RPMI8226 (cell line): ENCODE data around the gene SLC25A36.
"Not testable (repeated sequence)": the region's sequence is repeated elsewhere in the genome, so short reads cannot be mapped to it uniquely, and the experiment has no call there.

Experiments used
- DNase-seq: peaks from one replicate; pipeline ENCODE4 v3.0.0-alpha.2; 2015

The SLC25A36 gene

DNA sequence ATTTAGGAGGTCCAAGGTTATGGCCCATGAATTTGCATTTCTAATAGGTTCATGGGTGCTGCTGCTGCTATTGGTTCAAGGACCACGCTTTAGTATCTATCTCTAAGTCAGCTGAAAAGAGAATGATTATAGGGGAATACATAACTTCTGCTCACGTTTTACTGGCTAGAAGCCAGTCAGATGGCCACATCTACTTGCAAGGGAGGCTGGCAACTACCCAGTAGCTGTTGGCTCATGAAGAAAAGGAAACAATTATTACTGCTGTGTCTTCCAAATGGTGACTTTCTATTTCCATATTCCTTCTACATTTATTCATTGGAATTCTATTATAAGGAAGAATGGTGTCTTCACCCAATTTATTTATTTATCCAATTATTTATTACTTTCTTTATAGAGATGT is 54.2 kb downstream of the SLC25A36 start:
- DNase-seq: peak; percentile 36

DNA sequence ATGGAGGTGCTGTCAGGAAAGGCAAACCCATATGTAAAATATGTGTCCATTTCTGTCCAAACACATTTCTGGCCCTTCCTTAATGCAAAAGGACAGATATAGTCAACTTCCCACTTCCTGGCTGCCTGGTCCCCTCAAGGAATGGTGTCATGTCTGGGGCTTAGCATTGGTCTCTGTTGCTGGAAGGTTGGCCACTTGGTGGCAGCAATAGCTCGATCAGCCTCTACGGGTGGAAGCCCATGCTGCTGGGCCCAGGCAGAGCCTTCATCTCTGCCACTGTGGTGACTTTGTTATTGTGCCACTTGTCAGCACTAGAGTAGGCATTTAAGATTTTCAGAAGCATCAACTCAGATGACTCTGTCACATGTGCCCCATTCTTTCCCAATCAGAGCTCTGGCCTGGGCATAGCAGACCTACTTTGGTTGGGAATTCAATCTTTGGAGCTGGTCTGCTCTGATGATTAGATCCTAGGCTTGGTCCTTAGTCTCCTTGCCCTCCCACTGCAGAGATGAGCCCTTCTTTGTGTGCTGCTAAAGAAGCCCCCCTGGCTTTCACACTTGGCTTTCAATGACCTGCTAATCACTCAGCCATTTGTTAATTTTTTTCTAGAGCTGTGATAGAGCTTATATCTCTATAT is 58.5 kb downstream of the SLC25A36 start:
- DNase-seq: peak; percentile 65

DNA sequence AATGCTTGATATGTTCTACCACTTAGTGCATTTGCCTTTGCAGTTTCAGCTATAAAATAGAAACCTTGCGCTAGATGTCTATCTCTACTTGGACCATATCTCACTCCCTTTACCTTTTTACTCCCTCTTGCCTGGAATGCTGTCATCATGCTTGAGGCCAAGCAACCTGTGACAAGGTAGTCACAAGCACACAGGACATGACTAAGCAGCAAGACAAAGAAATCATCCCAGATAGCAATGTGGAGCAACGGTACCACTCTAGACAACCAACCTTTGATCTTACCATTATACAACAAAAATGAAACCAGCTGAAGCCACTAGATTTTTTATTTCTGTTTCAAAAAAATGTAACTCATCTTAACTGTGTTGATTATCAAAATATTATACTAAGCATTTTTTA is 59.0 kb downstream of the SLC25A36 start:
- no peak for DNase-seq

DNA sequence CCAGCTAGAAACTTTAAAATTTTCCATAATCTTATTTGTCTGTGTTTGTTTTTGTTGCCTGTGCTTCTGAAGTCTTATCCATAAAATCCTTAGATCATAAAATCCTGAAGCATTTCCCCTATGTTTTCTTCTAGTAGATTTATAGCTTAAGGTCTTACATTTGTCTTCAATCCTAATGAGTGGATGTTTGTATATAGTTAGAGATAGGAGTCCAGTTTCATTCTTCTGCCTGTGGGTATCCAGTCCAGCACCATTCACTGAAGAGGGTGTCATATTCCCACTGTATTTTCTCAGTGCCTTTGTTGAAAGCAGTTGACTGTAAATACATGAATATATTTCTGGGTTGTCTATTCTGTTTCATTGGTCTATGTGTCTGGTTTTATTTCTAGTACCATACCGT is 64.7 kb downstream of the SLC25A36 start:
- no peak for DNase-seq

DNA sequence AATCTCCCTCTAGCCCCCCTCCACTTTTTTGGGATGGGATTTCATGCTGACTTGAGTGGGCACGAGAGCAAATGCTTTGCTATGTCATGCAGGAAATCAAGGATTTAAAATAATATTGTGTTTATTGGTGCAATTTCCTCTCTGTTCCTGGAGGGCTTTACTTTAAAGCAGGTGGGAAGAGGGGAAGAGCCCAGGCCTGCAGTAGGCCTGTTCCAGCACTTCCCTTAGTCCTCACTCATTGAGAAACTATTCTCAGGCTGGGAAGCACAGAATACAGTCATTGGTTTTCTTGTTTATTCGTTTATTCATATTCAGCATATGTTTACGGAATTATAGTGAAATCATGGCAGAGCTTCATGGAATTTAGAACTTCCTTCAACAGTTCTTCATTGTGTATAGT is 67.9 kb downstream of the SLC25A36 start:
- no peak for DNase-seq

DNA sequence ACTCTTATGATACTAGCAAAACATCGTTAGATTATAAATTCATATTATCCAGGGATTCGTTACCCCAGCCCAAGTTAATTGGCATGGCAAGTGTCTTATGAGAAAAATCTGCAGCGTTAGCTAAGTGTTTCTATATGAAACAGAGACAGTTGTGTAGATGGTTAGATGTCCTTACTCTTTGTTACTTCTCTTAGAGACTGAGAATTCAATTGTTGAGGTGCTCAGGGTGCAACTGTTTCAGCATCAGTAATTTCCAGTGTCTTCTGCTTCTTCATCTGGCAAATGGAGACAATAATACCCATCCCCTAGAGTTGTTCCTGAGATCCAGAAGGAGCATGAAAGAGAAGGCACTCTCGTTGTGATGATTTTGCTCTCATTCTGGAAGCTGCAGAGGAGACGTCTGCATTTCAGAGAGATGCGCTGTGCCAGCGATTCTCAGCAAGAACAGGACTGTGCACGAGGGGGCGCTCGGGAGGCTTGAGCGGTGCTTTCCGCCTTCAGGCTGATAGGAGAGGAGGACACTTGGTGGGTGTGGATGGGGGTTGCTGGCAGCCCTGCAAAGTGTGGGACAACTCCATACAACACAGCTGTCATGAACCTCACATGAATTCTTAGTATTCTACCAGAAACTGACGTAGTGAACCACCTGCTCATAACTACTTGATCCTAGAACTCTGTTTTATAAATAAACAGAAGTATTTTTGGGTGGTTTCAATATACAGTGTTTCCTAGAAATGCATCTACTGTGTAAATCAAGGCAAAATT is 69.8 kb downstream of the SLC25A36 start:
- DNase-seq: peak; percentile 78

DNA sequence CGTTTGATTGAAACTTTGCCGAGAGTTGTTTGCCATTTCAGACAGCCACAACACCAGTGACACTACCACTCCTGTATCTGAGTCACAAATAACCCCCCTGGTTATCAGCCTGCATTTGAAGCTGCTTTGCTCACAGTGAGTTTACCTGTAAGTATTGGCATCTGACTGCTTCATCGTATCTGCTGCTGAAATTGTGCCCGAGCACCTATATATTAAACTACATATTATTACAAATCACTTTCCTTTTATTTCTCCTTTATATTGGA is 70.3 kb downstream of the SLC25A36 start:
- no peak for DNase-seq

DNA sequence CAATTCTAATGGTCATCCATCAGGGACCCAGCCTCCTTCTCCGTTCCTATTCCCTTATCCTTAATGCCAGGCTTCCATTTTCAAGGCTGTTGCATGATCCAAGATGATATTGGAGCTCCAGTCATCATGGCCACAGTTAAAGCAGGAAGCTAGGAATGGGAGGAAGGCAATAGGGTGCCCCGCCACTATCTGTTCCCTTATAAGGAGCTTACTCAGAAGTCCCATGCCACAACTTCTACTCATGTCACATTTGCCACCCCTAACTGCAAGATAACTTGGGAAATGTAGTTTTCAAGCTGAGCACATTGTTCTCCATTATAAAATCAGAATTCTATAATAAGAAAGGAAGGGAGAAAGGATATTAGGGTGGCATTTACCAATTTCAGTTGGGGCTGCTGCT is 70.9 kb downstream of the SLC25A36 start:
- DNase-seq: no peak

DNA sequence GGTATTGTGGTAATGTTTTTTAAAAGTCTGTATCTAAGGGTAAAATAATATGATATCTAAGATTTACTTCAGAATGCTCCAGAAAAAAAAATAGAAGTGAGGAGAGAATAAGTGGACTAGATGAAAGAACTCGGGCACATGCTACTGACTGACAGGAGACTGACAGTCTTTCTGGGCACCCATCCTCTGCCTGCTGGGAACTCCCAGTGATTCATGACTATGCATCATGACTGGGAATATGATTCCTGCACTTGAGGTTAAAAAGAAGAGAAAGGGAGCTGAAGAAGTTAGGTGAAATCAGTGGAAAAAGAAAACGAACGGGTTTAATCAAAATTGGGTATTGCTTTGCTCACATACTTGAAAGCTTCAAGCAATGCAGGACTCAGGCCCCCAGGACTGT is 73.8 kb downstream of the SLC25A36 start:
- DNase-seq: no peak

DNA sequence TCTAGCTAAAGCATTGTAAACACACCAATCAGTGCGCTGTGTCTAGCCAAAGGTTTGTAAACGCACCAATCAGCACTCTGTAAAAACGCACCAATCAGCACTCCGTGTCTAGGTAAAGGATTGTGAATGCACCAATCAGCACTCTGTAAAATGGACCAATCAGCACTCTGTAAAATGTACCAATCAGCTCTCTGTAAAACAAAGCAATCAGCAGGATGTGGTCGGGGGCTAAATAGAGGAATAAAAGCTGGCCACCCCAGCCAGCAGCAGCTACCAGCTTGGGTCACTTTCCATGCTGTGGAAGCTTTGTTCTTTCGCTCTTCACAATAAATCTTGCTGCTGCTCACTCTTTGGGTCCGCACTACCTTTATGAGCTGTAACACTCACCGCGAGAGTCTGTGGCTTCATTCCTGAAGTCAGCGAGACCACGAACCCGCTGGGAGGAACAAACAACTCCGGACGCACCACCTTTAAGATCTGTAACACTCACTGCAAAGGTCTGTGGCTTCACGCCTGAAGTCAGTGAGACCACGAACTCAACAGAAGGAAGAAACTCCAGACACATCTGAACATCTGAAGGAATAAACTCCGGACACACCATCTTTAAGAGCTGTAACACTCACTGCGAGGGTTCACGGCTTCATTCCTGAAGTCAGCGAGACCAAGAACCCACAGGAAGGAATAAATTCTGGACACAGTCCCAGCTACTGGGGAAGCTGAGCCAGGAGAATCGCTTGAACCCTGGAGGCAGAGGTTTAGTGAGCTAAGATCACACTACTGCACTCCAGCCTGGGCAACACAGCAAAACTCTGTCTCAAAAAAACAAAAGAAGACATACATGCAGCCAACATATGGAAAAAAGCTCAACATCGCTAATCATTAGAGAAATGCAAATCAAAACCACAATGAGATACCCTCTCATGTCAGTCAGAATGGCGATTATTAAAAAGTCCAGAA is 76.0 kb downstream of the SLC25A36 start:
- DNase-seq: not testable (repeated sequence)

DNA sequence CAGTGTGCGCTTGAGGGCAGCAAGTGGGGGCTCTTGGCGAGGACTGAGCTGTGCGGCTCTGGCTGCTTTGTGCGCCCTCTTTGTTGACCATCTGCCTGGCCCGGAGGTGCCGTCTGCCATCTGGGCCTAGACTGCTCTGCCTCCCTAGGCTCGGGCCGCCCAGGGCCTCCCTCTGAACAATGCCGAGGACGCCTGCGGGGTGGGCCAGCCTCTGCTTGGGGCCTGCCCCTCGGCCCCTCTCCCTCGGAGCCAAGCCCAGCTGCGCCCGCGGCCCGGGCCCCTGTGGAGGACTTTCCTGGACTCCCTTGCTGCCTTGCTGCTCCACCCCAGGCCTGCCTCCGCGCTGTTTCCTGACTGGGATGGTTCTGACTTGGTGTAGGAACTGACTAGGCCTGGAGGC is 77.6 kb downstream of the SLC25A36 start:
- DNase-seq: no peak

DNA sequence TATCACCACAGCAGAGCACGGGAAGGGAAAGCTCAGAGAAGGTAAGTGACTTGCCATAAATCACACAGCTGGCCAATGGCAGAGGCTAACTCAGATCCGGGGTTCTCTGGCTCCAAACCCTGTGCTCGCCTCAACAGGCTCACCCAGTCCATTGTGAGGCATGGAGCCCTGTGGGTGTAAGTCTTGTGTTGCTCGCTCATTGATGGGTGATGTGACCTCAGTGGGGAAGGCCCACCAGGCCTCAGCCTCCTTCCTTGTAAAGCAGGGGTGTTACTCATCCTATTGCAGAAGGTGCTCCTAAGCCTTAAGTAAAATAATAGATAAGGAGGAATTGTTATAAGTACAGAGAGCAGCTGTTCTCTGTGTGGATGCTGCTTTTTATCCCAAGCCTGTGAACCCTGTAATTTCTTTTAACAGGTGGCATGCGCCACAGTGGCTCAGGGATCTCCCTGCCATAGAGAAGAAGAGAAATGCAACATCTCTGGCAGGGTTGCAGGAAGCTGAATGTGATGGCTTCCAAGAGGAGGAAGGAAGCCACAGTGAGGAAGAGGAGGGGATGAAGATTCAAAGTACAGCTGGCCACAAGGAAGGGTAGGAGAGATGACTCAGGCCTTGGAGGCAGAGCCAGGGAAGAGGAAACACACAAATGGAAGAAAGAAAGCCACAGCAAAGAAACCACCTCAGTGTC is 78.7 kb downstream of the SLC25A36 start:
- no peak for DNase-seq

DNA sequence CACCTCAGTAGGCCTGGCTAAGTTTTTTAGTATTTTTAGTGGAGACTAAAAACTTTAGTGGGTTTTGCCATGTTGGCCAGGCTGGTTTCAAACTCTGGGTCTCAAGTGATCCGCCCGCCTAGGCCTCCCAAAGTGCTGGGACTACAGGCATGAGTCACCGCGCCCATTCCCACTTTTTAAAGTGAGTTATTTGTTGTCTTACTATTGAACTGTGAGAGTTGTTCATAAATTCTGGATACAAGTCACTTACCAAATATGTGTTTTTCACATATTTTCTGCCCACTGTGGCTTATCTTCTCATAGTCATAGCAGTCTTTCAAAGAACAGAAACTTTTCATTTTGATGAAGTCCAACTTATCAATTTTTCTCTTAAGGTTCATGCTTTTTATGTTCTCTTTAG is 79.6 kb downstream of the SLC25A36 start:
- no peak for DNase-seq
